Prostate gland (tissue), 2 donors: ENCODE data around the gene RAVER1. TPM values are rescaled to one million over a fixed set of nuclear protein-coding genes. Genes with fewer than 3 reads are reported as not detected.

Experiments
- DNase-seq: peaks from one replicate; pipeline ENCODE4 v3.0.0-alpha.2; 2019; ENCODE audit warnings: low spot score
- H3K27ac ChIP-seq, 2 donors: fragments of 200-600 bp; sonication (generic); 2 replicates each; pipeline ENCODE4 v1.5.1; 2017 to 2019
- H3K27me3 ChIP-seq: fragments of 200-600 bp; sonication (generic); replicated peaks from 2 replicates; pipeline ENCODE4 v1.5.1; 2019; ENCODE audit not compliant: insufficient read depth
- H3K36me3 ChIP-seq, 2 donors: fragments of 200-600 bp; sonication (generic); 1 replicate in 1 of 2; 2 replicates in 1 of 2; pipeline versions ENCODE4 v1.5.1 to v1.8.1; 2017 to 2019
- H3K4me1 ChIP-seq: fragments of 200-600 bp; sonication (generic); replicated peaks from 2 replicates; pipeline ENCODE4 v1.5.1; 2019
- H3K4me3 ChIP-seq, 2 donors: fragments of 200-600 bp; sonication (generic); 2 replicates each; pipeline ENCODE4 v1.5.1; 2017 to 2019
- H3K9me3 ChIP-seq: fragments of 200-600 bp; sonication (generic); 2 replicates; pipeline ENCODE4 v1.5.1; 2017
- POLR2A ChIP-seq: fragments of 450-650 bp; IDR thresholded peaks from one replicate; pipeline ENCODE4 v1.6.1; 2016; ENCODE audit warnings: antibody characterized with exemption, mild to moderate bottlenecking
- POLR2AphosphoS5 ChIP-seq: sonication (generic); formaldehyde crosslinking; IDR thresholded peaks from one replicate; pipeline ENCODE4 v1.6.1; 2017; ENCODE audit warnings: antibody characterized with exemption
- WGBS: methylation state at CpG from one replicate; pipeline ENCODE4 v1.1.5; 2018; 5-methylcytosine and 5-hydroxymethylcytosine counted together
- intact Hi-C: fragments of 100-400 bp; cut with DNase I; formaldehyde crosslinking; loops from one replicate; pipeline ENCODE4 v1.14.2; 2022
- total RNA-seq, 2 donors: library from RNA; depleted of rRNA; stranded (reverse); fragments of >200 nt; gene quantifications; one replicate each; pipeline ENCODE4 v1.1.0, GENCODE V29; 2016
- TF ChIP-seq, protein P1 (sequence below), 4 experiments: fragments of 200-600 bp in 2 of 4; fragments of 450-650 bp in 2 of 4; sonication (generic) in 2 of 4; IDR thresholded peaks; 1 replicate in 3 of 4; 2 replicates in 1 of 4; pipeline ENCODE4 v1.5.1; 2016 to 2019; ENCODE audit warnings: antibody characterized with exemption in 4 of 4, mild to moderate bottlenecking in 2 of 4, moderate library complexity in 2 of 4

Gene RAVER1
- total RNA-seq, 2 donors from 2014 or later = 50.2 to 53.2 TPM

DNA sequence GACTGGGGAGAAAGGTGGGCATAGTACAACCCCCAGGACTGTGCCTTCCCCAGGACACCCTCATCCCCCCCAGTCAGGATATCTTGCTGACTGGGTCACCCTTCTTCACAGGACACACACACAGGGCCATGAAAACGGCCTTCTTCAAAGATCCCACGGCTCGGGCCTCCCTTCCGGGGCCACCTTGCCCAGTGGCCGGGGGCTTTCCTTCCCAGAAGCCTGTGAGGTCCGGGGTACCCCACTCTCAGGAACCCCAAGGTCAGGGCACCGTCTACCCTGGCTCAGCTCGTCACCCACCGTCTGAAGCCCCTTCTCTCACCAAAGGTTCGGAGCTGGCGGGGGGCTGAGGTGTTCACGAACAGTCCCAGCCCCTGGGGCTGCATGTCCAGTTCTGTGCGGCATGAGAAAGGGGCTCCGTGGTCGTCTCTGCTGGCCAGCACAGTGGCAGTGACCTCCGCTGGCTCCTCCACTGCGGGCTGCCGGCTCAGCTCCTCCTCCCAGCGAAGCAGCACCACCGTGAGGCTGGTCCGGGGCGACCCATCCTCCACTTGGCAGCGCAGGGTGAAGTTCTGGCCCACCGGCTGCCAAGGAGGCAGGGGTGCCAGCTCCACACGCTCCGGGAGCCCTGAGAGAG, 2.1 kb upstream of the RAVER1 start:
- H3K9me3 ChIP-seq = no peaks in the 10 kb centered on the region
- no peaks in the 10 kb centered on the region for H3K36me3 ChIP-seq
- 65% methylated on average over 24 of the region's 26 CpGs for WGBS
- no peak for DNase-seq
- H3K27ac ChIP-seq = peak overlapping the region; percentile 87 to 92
- no peaks in the 10 kb centered on the region for H3K27me3 ChIP-seq
- peak overlapping the region in 1 of 2 donors; percentile 81 for H3K4me3 ChIP-seq
- TF ChIP-seq POLR2AphosphoS5 (no peak), POLR2A (no peak)
- TF ChIP-seq, protein P1, sequence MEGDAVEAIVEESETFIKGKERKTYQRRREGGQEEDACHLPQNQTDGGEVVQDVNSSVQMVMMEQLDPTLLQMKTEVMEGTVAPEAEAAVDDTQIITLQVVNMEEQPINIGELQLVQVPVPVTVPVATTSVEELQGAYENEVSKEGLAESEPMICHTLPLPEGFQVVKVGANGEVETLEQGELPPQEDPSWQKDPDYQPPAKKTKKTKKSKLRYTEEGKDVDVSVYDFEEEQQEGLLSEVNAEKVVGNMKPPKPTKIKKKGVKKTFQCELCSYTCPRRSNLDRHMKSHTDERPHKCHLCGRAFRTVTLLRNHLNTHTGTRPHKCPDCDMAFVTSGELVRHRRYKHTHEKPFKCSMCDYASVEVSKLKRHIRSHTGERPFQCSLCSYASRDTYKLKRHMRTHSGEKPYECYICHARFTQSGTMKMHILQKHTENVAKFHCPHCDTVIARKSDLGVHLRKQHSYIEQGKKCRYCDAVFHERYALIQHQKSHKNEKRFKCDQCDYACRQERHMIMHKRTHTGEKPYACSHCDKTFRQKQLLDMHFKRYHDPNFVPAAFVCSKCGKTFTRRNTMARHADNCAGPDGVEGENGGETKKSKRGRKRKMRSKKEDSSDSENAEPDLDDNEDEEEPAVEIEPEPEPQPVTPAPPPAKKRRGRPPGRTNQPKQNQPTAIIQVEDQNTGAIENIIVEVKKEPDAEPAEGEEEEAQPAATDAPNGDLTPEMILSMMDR (IDR thresholded peaks at IDR 0.05) = no peak
- peaks cover 13% of the 10 kb centered on the region for H3K4me1 ChIP-seq
- intact Hi-C loops = no loop called here

- intact Hi-C loops = no loop called here
- TF ChIP-seq, protein P1 (IDR thresholded peaks at IDR 0.05) = peak in 1 of 4 experiments; percentile 19
- TF ChIP-seq POLR2AphosphoS5 (peak; percentile 94), POLR2A (peak; percentile 55)
- peak overlapping the region; percentile 73 to 81 for H3K4me3 ChIP-seq
- DNase-seq = peak; percentile 94
- no peaks in the 10 kb centered on the region for H3K9me3 ChIP-seq
- no peaks in the 10 kb centered on the region for H3K27me3 ChIP-seq
- H3K27ac ChIP-seq = peak overlapping the region; percentile 87 to 92
- 18% methylated on average over 54 of the region's 59 CpGs for WGBS
- H3K4me1 ChIP-seq = peaks cover 13% of the 10 kb centered on the region
- H3K36me3 ChIP-seq = peaks cover 0 to under 1% of the 10 kb centered on the region in 2 donors
Measured at GRCh38 chr19:10334588-10335351, 1.4 kb upstream of the RAVER1 start.

GRCh38 chr19:10333758-10334587, 644 bp upstream of the RAVER1 start:
- Histone ChIP-seq H3K36me3 (peaks cover 0 to 5% of the 10 kb centered on the region in 2 donors), H3K9me3 (no peaks in the 10 kb centered on the region), H3K27ac (peak overlapping the region; percentile 87 to 92), H3K27me3 (no peaks in the 10 kb centered on the region), H3K4me1 (peaks cover 13% of the 10 kb centered on the region), H3K4me3 (peak overlapping the region; percentile 73 to 81)
- no peak for TF ChIP-seq POLR2A
- TF ChIP-seq, protein P1 (IDR thresholded peaks at IDR 0.05) = no peak
- no peak for TF ChIP-seq POLR2AphosphoS5
- intact Hi-C loops = loop anchor here (2.0 kb wide), 1 partner anchor 47 kb away; the partner anchor contains the start of gene TYK2
- DNase-seq = no peak
- 2% methylated on average over 42 of the region's 44 CpGs for WGBS

DNA sequence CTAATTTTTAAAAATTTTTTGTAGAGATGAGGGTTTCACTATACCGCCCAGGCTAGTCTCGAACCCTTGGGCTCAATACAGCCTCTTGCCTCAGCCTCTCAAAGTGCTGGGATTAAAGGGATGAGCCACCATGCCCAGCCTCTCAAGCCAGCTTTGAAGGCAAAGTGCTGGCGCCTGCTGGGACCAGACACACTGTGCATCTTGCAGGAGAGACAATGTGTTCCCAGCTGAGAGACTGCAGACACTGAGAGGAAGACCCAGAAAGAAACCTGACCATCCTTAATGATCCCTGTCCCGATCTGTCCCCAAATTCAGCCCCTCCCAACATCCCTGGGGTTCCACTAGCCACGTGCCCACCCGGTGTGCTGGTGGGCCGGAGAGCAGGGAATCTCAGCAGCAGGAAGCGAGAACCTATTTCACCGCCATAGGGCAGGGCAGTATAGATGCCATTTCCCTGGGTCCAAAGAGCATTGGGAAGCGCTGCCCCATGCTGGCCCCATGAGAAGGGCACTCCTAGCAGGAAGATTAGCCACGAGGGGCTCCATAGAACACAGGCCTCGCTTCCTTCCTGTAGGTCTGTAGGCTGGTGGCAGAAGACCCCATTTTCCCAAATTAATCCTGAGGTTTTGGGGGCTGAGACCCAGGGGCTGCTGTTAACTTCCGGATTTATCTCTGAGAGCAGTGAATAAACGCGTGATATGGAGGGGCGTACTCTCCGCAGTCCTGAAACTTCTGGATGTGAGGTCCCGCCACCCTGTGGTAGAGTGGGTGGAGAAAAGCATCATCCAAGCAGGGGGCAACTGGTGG, 968 bp downstream of the RAVER1 start:
- TF ChIP-seq, protein P1 (IDR thresholded peaks at IDR 0.05) = no peak
- no peak for TF ChIP-seq POLR2A
- TF ChIP-seq POLR2AphosphoS5 = no peak
- DNase-seq = no peak
- Histone ChIP-seq H3K27me3 (no peaks in the 10 kb centered on the region), H3K4me3 (peak overlapping the region; percentile 73 to 81), H3K27ac (peak overlapping the region in 1 of 2 donors; percentile 92), H3K9me3 (no peaks in the 10 kb centered on the region), H3K36me3 (peaks cover 0 to 20% of the 10 kb centered on the region in 2 donors), H3K4me1 (peaks cover 13% of the 10 kb centered on the region)
- intact Hi-C loops = loop anchor here (2.0 kb wide), 1 partner anchor 48 kb away; the partner anchor contains the start of gene TYK2
- WGBS = 31% methylated on average over 18 of the region's 18 CpGs
